Effector CD4-positive, alpha-beta T cell (primary cell): ENCODE results near the gene TREM2. TPM values are rescaled to one million over a fixed set of nuclear protein-coding genes. Genes with fewer than 3 reads are reported as not detected.
"Not testable (repeated sequence)": the region's sequence is repeated elsewhere in the genome, so short reads cannot be mapped to it uniquely, and the experiment has no call there.

ENCODE experiments used
- DNase-seq: peaks from one replicate; pipeline ENCODE4 v3.0.0-alpha.2; 2020
- total RNA-seq: gene quantifications from one replicate; lab custom pipeline; 2026; lab: John Stamatoyannopoulos, UW

TREM2 gene
- not detected for total RNA-seq

DNA sequence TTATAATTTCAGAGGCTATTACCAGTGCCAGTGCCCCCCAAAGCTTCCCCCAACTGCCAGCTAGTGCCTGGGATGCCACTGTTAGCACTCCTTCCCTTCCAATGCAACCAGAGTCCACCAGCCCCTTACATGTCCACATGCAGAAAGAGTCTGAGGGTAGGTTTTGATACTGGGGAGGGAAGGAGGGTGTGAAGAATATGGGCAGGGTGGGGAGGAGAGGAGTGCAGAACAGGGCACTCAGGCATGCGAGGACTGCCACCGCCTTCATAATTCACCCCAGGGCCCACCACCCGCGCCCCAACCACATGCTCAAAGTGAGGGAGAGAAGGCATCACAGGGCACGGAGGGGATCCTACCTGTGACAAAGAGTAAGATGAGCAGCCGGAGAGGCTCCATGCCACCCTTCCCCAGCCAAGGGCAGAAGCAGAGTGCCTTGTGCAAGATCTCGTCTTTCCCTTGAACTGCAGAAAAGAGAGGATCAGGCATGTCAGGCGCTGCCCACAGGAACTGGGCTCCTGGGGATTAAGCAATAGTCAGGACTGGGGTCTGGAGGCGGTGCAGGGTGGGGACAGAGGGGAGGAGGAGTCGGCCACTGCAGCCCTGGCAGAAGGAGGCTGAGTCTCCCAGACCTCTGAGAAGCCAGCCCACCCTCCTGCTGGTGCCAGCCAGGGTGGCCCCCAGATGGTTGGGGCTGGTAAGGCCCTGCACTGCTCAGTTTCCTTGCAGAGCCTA lies at the start of gene TREM2:
Gene TREM2, minus strand, starts transcription at position 430 of the 732 bp plus-strand sequence. Its CDS starts 34 bp downstream, at position 396.
- no peak for DNase-seq

DNA sequence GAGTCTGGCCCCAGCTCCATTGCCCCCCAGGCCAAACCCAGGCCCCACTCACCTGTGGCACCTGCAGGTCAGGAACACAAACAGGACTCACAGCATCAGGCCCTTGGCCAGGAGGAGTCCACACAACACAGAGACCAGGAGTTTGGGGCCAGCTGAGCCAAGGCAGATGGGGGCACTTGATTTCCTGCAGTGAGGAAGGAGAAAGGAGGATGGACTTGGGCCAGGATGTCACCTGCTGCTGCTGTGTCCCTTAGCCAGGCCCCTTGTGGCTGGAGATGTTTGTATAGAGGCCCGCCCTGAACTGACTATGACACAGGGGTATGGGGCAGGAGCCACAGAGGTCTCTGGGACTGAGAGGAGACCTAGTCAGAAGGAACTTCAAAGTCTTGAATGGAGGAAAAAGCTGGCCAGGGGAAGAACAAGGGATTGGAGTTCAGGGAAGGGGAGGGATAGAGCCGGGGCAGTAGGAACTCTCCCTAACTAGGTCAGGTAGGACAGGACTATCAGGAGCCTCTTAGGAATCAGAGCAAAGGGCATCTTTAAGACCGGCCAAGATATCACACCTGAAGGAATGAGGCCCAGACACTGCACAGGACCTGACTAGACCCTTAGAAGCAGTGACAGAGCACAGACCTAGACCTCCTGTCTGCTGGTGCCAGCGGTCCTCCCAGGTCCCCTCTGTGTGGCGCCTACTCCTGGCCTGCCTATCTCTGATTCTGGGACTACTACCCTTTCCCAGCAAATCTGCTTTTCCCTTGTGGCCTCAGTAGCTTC lies 46.8 kb upstream of the TREM2 start:
- no peak for DNase-seq

DNA sequence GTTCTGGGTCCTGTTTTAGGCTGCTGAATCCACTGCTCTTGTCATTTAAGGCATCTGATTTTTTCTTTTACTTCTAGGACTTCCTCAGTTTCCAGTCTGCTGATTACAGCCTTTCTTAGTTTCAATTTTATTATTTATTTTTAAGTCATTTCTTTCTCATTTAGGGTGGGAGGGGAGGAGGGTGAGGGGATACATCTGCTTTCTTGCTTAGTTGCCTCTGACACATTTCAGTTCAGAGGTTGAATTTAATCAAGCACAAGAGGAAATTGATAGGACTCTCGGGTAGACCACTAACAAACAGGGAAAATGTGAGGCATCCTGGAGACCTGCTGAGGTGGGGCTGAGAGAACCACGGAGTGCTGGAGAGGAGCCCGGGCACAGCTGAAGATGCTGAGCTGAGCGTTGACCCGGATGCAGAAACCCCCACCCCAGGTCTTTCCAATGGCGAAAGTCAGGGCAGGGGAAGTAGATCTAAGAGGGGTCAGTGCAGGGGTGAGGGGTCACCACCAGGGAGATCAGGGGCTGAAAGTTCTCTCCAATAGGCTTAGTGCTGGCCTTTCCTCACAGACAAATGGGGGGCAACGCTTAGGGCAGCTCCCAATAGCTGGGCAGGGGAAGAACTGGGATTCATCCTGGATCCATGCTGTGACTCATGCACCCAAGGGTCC lies 45.7 kb upstream of the TREM2 start:
- DNase-seq: no peak

DNA sequence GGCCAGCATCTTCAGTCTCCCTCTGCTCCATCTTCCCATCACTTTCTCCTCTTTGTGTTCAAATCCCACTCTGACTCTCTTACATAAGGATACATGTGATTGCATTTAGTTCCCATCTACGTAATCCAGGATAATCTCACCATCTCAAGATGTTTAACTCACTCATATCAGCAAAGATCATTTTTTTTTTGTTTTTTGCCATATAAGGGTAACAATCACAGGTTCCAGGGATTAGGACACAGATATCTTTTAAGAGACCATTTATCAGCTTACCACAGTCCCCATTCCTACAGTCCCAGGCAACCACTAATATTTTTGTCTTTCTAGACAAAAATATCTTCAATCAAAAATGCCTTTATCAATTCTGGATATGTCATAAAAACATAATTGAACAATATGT lies 41.2 kb upstream of the TREM2 start:
- no peak for DNase-seq

DNA sequence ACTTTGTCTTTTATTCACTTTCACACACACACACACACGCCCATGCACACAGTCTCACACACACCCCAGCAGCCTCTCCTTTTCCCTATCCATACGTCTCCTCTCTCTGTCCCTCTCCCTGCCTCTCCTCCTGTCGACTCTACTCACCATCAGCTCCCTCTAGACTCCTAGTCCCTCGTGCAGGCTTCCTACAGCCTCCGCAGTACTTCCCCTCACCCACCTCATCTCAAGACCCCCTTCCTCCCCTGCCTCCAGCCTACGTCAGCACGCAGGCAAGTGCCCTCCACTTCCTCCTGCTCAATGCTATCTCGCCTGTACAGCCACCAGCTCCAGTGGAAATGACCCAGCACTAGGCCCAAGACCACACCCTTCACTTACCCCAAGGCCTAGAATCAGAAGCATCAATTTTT lies 38.9 kb upstream of the TREM2 start:
- DNase-seq: no peak

DNA sequence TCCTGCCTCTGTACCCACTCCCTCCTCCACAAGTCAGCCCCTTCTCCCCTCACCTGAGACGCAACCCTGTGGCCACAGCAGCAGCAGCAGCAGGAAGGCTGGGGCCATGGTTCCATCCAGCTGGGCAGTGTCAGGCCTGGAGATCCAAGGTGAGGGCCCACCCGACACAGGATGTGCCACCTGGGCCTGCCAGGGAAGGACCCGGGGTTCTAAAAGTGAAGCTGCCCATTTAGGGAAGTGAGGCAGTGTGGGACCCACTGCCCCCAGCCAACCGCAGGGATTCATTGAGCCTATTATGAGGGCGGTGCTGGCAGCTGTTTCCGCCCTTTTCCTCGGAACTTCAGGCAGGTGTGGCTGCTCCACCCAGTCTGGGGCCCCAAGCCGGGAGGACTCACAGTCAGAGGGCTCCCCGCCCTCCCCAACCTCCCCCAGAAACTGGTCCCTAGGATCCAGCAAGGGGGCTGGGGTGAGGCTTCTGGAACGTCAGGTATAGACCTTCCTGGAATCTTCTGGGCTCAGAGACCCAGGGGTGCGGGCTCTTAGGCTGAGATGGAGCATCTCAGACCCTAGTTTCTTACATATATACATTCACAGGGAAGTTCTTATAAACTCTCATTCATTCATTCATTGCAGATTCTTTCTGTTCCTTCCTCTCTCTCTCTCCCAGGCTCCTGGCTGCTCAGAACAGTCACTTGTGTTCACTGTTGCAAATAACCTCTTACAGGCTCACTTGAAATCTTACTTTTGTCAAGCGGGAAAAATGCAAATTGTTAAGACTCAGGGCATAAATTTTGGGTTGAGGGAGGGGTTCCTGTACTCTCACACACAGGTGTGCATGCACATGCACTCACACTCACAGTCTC lies 38.2 kb upstream of the TREM2 start, which contains the start of gene TREML2:
Gene TREML2, minus strand, starts transcription at position 249 of the 863 bp plus-strand sequence. Its CDS starts 141 bp downstream, at position 108.
- no peak for DNase-seq

DNA sequence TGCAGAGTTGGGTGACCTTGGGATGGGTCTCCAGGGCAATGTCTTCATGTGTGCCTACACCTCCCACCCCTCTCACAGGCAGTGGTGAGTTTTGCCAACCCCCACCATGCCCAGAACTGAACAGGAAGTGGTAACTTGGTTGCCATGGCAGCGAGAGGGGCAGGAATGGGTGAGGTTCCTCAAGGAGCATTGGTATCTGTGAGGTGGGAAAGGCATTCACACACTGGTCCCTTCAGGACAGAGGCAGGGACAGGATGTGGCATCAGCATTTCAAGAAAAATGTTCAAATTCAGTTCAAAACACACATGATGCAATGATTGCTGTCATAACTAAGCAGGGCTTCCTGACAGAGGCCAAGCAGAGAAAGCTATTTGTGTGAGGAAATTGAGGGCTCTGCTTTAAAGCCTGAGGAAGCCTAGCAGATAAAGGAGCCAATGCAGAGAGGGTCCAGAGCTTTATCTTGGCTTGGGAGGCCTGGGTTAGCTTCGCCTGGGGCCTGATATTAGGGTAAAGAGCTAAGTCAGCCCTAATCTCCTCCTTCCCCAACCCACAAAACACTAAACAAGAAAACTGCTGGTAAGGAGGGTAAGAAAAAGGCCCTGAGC lies 37.5 kb upstream of the TREM2 start:
- no peak for DNase-seq

DNA sequence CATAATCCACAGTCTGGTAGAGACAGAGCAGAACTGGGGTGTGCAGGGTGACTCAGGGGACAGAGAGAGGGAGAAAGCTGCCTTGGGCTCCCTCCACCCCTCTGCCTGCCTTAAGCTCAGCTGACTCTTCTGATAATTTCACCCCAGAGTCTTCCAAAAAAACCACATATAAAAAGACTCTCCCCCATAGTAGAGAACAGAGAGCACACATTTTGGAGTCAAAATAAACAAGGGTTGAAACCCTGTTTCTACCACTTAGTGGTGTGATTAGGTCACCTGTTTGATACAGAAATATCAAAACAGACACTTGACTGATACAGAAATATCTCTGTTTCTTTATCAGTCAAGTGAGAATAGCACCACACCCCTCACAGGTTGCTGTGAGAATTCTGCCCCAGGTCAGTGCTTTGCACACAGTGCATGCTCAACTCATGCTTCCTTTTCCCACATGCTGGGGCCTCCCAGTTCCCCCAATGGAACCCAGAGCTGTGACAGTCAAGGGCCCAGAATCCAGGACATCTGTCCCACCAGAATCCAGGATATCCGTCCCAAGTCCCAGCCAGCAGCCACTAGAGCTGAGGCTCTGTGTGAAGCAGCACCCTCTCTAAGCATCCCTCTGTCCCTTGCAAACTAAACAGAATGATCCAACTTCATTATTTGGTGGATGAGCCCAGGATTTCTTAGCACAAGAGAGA lies 36.8 kb upstream of the TREM2 start:
- no peak for DNase-seq

DNA sequence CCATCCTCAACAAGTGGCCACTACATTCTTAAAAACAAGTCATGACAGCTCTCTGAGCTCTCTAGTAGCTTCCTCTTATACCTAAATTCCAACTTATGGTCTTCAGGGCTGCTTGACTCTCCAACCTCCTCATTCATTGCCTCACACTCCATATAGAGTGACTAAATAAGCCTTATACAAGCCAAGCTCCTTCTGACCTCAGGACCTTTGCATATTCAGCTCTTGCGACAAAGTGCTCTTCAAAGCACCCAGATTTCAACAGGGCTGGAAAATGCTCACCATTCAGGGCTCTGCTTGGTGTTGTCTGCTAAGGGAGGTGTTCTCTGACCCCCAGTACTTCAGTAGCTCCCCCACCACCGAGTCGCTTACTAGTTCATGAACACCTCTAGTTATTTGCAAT lies 34.3 kb upstream of the TREM2 start:
- no peak for DNase-seq

DNA sequence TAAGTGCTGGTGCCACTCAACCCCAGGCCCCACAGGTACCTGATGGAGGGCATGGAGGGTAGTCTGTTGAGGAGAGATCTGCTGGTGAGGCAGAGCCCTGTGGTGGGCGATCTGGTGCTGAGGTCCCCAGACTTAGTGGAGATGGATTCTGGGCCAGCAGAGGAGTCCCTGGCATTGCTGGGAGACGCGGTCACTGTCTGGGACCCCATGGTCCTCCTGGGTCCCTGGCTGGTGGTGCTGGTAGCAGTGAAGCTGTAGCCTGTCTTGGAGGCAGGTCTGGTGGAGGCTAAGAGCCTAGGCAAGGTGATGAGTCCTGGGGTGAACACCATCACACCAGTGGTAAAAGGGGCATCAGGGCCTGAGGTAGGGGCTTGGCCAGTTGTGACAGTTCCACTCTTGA lies 31.5 kb upstream of the TREM2 start:
- DNase-seq: no peak

DNA sequence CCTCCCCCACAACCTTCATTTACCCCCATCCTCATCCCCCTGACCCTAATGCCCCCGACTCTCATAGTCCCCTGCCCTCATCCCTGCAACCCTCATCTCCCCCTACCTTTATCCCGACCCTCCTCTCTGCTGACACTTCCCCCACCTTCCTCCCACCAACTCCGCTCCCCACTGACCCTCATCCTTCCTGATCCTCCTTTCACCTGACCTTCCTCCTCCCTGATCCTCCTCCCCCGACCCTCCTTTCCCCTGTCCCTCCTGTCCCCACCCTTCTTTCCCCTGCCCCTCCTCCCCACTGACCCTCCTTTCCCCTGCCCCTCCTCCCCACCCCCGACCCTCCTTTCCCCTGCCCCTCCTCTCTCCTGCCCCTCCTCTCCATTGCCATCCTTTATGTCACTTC lies 31.0 kb upstream of the TREM2 start:
- no peak for DNase-seq

DNA sequence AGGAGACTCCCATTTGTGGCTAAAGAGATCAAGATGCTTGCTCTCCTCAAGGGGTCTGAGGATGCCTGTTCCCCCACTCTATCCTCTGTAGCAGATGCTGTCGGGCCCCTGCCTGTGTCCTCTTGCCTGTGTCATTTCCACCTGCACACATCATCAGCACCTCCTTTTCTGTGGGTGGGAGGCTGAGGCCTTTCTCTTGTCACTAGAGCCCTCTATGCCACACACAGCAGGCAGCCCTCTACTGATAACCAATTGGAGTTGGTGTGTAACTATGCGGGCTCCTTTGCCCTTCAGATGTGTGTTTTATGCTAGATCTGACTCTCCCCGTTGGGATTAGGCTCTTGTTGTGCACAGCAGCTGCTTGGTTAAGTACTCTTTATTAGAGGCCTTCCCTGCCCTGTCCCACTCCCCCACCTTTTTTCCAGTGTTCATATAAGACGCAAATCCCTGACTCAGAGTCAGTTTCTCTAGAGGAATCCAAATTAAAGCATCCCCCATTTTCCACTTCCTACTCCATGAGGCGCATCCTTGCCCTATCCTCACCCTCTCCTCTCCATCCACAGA lies 30.3 kb upstream of the TREM2 start:
- DNase-seq: no peak

DNA sequence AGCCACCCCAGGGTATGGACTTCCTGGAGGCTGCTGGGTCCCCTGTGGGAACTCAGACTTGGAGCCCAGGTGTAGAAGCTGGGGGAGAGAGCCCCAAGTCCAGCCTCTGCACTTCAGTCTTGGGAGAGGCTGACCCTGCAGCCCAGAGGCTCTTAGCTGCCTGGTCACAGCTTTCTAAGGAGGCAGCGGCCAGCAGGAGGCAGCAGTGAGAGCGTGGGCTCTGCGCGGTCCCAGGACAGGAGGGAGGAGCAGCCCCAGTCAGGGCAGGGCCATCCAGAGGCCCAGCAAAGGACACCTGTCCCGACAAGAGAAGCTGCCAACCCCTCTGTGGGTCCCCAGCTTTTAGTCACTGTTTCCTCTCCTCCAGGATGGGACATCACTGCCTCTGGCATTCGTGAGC lies 28.7 kb upstream of the TREM2 start:
- no peak for DNase-seq

DNA sequence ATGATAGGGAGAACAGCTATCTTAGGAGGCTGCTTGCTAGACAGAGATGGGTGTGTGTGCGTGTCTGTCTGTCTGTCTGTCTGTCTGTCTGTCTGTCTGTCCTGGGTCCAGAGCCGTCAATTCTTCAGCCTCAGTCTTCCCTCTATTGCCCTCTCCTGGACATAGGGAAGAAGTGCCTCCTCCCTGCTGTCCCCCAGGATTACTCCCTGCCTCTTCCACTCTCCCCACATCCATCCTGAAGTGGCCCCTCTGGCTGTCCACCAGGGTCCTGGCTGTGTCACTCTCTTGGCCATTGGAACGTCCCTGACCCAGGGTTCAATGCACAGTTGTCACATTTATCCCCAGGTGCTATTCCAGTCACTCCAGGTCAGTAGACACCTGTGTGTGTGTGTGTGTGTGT lies 27.9 kb upstream of the TREM2 start:
- no peak for DNase-seq

DNA sequence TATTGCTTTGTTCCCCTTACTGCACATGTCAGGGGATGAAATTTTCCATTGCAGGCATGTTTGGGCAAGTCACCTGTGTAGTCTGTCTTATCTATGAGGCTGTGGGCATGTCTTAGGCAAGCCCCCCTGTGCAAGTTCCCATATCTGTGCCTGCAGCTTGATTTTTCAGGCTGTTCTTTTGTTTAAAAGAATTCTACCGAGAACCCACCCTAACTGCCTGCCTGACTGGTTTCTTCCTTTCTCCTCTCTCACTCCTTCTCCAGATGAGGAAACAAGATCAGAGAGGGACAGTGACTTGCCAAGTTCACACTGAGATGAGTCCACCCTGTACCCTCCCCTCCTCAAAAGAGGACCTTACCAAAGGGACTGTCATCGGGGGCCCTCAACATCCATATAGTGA lies 27.1 kb upstream of the TREM2 start:
- no peak for DNase-seq

DNA sequence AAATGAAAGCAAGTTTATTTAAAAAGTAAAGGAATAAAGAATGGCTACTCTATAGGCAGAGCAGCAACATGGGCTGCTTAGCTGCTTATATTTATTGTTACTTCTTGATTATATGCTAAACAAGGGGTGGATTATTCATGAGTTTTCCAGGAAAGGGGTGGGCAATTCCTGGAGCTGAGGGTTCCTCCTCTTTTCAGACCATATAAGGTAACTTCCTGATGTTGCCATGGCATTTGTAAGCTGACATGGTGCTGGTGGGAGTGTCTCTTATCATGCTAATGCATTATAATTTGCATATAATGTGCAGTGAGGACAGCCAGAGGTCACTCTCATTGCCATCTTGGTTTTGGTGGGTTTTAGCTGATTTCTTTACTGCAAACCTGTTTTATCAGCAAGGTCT lies 26.1 kb upstream of the TREM2 start:
- not testable (repeated sequence) for DNase-seq

DNA sequence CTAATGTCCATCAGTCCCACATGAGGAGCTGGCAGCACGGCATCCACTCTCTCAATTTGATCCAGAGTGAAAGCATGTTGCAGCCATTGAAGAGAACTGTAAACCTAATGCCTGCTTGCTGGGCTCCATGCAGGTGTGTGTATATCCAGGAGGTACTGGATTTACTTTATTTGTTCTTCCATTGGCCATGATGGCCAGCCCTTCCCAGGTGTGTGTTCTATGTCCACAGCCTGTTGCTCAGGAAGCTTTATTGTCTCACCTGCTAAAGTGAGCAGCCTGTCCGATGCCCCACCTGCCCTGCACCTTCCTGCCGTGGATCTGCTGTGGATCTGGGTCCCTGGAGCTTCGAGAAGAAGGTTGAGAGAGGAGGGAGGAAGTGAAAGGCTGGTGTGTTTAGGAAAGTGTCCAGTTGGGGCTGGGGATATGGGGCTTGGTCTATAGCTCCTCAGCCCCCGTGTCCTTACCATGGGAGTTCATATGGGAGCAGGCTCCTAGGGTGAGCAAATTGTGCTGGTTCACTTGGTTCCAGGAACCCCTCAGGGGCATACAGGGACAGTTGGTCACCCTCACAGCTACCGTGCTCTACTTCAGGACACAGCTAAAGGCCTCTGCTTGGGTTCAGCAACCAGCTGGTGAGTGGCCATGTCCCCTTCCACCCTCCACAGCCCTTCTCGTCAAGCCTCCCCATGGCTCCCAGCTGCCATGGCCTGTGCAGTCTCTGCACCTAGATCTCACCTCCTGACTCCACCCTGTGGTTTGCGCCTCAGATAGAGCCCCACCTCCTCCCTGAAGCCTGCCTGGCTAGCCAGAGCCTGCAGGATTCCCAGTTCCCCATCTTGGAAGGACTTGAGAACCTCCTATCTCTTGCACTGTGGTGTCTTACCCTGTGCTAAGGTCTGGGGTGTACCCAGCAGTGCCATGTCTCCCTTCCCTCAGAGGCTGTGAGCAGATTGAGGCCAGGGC lies 25.3 kb upstream of the TREM2 start:
- no peak for DNase-seq

DNA sequence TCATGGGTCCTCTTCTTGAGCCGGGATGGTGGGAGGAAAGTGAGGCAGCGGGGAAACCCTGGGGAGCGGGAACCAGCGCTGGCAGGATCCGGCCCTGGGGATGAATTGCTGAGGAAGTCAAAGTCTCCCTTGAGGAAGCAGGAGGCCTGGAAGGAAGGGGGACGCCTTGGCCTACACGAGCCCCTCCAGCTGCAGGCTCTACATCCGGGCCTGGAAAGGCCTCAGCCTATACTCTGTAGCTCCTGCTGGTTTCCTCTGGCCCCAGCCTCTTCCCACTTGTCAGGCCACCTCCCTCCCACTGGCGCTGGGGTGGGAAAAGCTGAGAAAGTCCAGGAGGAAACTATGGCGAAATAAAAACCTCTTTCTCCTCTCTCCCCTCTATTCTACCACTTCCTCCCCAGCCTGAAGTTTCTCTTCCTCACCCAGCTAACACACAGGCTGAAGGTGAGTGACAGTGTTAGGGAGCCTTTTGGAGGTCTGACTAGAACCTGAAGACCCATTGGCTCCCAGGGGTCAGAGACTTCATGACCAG lies 23.2 kb upstream of the TREM2 start:
- DNase-seq: no peak

DNA sequence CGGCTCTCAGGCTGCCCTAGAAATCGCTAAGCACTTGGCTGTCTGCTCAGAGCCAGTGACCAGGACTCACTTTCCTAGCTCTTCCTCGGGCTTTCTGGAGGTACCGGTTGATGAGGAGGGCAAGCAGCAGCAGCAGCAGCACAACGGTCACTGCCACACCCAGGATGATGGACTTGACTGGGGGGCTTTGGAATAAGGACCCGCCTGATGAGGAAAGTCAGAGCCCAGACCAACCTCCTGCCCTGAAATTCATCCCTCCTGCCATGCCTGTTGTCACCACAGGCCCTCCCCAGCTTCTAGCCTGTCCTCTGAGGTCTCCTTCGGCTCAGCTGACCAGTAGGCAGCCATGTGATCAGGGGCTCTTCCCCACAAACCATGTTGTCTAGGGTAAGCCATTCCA lies 21.8 kb upstream of the TREM2 start:
- DNase-seq: no peak
